H1 (cell line): ENCODE results near the gene AKT1S1. TPM values are rescaled to one million over a fixed set of nuclear protein-coding genes. Genes with fewer than 3 reads are reported as not detected.

Experiments used
- KDM4A ChIP-seq: IDR thresholded peaks from one replicate; pipeline ENCODE4 v1.7.1; 2012; ENCODE audit warnings: low read depth, mild to moderate bottlenecking, moderate library complexity, low read length, inconsistent platforms; ENCODE audit not compliant: severe bottlenecking
- YY1 ChIP-seq: IDR thresholded peaks from 2 replicates; pipeline ENCODE4 v1.6.1; 2011; ENCODE audit warnings: low read depth, mild to moderate bottlenecking, low read length
- polyA plus RNA-seq, 7 experiments: library from polyadenylated mRNA; depleted of rRNA in 3 of 7; stranded (reverse) in 5 of 7; unstranded in 2 of 7; fragments of >200 nt in 5 of 7; fragments of 200-250 nt in 2 of 7; gene quantifications; 1 replicate in 5 of 7; 2 replicates in 1 of 7; 4 replicates in 1 of 7; pipeline versions ENCODE4 v1.2.1 to v1.2.3, GENCODE V29; 2011 to 2013; ENCODE audit warnings: missing spikeins in 2 of 7, mixed read lengths in 2 of 7
- total RNA-seq: library from RNA; stranded (reverse); fragmentation: NEBNext Ultra II Directional; extraction: Animal tissue kit (Norgen Biotek cat#: 25700); gene quantifications from 2 replicates; pipeline ENCODE4 v1.2.1, GENCODE V29; 2021

The AKT1S1 gene
- total and polyA plus RNA-seq, 2 of the 8 experiments (the other 6 are each of a cell fraction or from before 2014, with no cell fraction given) = 40.7 to 45.9 TPM

DNA sequence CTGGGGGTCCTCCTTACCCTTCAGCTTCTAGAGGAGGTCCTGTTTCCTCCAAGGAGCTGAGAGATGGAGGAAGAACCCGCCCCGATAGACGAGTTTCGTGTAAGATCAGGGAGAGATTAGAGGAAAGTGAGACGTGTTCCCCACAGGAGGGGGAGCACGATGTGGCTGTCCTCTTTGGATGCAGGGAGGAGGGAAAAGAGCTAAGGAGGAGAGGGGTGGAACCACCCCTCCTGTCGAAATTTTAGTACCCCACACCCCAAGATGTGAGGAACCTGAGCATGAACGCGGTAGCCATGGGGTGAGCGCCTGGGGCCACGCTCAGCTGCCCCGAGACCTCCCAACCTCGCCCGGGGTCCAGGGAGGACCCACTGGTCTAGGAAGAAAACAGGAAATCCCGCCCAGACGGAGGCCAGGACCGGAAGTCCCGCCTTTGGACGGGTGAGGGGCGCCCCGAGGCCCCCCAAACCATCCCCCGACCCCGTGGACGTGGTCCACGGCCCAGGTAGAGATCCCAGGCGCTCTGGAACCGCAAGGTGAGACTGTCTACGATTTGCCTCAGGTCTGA, 1.2 kb downstream of the AKT1S1 start (continued):
- no peak for TF ChIP-seq YY1
- peak; percentile 7 for TF ChIP-seq KDM4A
